Endothelial cell of umbilical vein (primary cell): ENCODE data around the gene WDR37. TPM values are rescaled to one million over a fixed set of nuclear protein-coding genes. Genes with fewer than 3 reads are reported as not detected.

ENCODE experiments used
- BruUV-seq: library from RNA; stranded (reverse); fragments of 400-500 nt; replicated peaks from 2 replicates; lab custom pipeline; 2021; lab: Mats Ljungman, UMichigan
- CTCF ChIA-PET: fragments of 300-600, 350-600 bp; sonication (Branson Sonifier 250); formaldehyde crosslinking; loops from one replicate; lab custom pipeline; 2021; ENCODE audit warnings: antibody characterized with exemption, inconsistent platforms; lab: Charles Lee
- POLR2A ChIA-PET: fragments of 300-600, 350-600 bp; sonication (Branson Sonifier 250); formaldehyde crosslinking; loops from one replicate; lab custom pipeline; 2021; ENCODE audit warnings: antibody characterized with exemption, inconsistent platforms; lab: Charles Lee
- DNase-seq: peaks from one replicate; pipeline ENCODE4 v3.0.0-alpha.2; 2011; ENCODE audit warnings: low read depth, low spot score
- FAIRE-seq: peaks from 2 replicates; lab custom pipeline; 2011; peaks lifted over from hg19 to GRCh38; lab: Jason Lieb, UNC
- H2AFZ ChIP-seq: 2 replicates; pipeline ENCODE4 v1.6.0; 2012; ENCODE audit warnings: low read depth, low read length, control low read depth, inconsistent platforms
- H3K27ac ChIP-seq: 2 replicates; pipeline ENCODE4 v1.5.1; 2011; ENCODE audit warnings: low read depth, mild to moderate bottlenecking, control low read depth, low read length, moderate library complexity; ENCODE audit not compliant: insufficient read depth
- H3K27me3 ChIP-seq, 2 experiments: 2 replicates each; pipeline versions ENCODE4 v1.6.0 to v1.6.1; 2011; ENCODE audit warnings: low read length in 2 of 2, mixed read lengths in 1 of 2; ENCODE audit not compliant: control insufficient read depth in 2 of 2, insufficient read depth in 2 of 2
- H3K36me3 ChIP-seq, 2 experiments: 2 replicates in 1 of 2; 3 replicates in 1 of 2; pipeline ENCODE4 v1.5.1; 2011; ENCODE audit warnings: low read length in 2 of 2, mild to moderate bottlenecking in 1 of 2, moderate library complexity in 1 of 2; ENCODE audit not compliant: control insufficient read depth in 2 of 2, insufficient read depth in 2 of 2; ENCODE audit errors: extremely low read depth in 1 of 2
- H3K4me1 ChIP-seq: 3 replicates; pipeline ENCODE4 v1.5.1; 2011; ENCODE audit warnings: mild to moderate bottlenecking, low read length; ENCODE audit not compliant: control insufficient read depth, insufficient read depth; ENCODE audit errors: extremely low read depth
- H3K4me2 ChIP-seq: 2 replicates; pipeline ENCODE4 v1.6.1; 2011; ENCODE audit warnings: low read length, control low read depth, mixed read lengths; ENCODE audit not compliant: insufficient read depth
- H3K4me3 ChIP-seq, 3 experiments: fragments of 200-600 bp in 1 of 3; sonication (generic), shearing (Covaris generic) in 1 of 3; replicated peaks in 1 of 3; 2 replicates each; pipeline ENCODE4 v1.5.1; 2011 to 2016; ENCODE audit warnings: control low read depth in 3 of 3, low read length in 3 of 3, mild to moderate bottlenecking in 2 of 3, inconsistent platforms in 1 of 3, low read depth in 1 of 3, moderate library complexity in 1 of 3; ENCODE audit not compliant: insufficient read depth in 1 of 3
- H3K79me2 ChIP-seq: 2 replicates; pipeline ENCODE4 v1.6.0; 2012; ENCODE audit warnings: low read length, inconsistent platforms; ENCODE audit not compliant: control insufficient read depth, insufficient read depth
- H3K9ac ChIP-seq: replicated peaks from 2 replicates; pipeline ENCODE3; 2011; ENCODE audit warnings: low read length, control low read depth; ENCODE audit not compliant: insufficient read depth; ENCODE audit errors: extremely low read depth
- H3K9me1 ChIP-seq: replicated peaks from 3 replicates; pipeline ENCODE4 v1.6.0; 2011; ENCODE audit warnings: mild to moderate bottlenecking, low read length; ENCODE audit not compliant: control insufficient read depth, insufficient read depth; ENCODE audit errors: extremely low read depth
- H3K9me3 ChIP-seq: replicated peaks from 2 replicates; pipeline ENCODE4 v1.5.1; 2012; ENCODE audit warnings: low read length, inconsistent platforms; ENCODE audit not compliant: control insufficient read depth, insufficient read depth
- H4K20me1 ChIP-seq: replicated peaks from 2 replicates; pipeline ENCODE3; 2011; ENCODE audit warnings: mild to moderate bottlenecking, low read length; ENCODE audit not compliant: control insufficient read depth, insufficient read depth; ENCODE audit errors: extremely low read depth
- EZH2 ChIP-seq: IDR thresholded peaks from 2 replicates; pipeline ENCODE4 v1.6.1; 2012; ENCODE audit warnings: borderline replicate concordance, low read depth, mild to moderate bottlenecking, moderate library complexity, low read length, inconsistent platforms; ENCODE audit not compliant: severe bottlenecking
- GATA2 ChIP-seq: IDR thresholded peaks from 2 replicates; pipeline ENCODE4 v1.7.0; 2011; ENCODE audit warnings: low read depth, mild to moderate bottlenecking, moderate library complexity, mixed read lengths, low read length; ENCODE audit not compliant: insufficient read length, insufficient read depth
- dilution Hi-C: fragments of 300-500 bp; cut with MboI; formaldehyde crosslinking; loops from one replicate; pipeline ENCODE4 v1.15.0; 2019; ENCODE audit warnings: low sequenced_read_pairs; ENCODE audit not compliant: extremely low pct_ligation_motif_present
- intact Hi-C: fragments of 100-400 bp; cut with micrococcal nuclease; formaldehyde crosslinking; loops from one replicate; pipeline ENCODE4 v1.10.0; 2022
- polyA plus RNA-seq, 4 experiments: library from polyadenylated mRNA; depleted of rRNA in 3 of 4; stranded (reverse) in 3 of 4; unstranded in 1 of 4; fragments of >200 nt; gene quantifications; 2 replicates each; pipeline versions ENCODE4 v1.2.1 to v1.2.3, GENCODE V29; 2011 to 2012; ENCODE audit warnings: missing spikeins in 1 of 4
- total RNA-seq: library from RNA; stranded (reverse); gene quantifications from 2 replicates; pipeline ENCODE4 v1.2.3, GENCODE V29; 2021
- TF ChIP-seq, protein P1 (sequence below), 2 donors: IDR thresholded peaks; 1 replicate in 1 of 2; 2 replicates in 1 of 2; pipeline ENCODE4 v1.5.1; 2011; ENCODE audit warnings: low read length in 2 of 2, mild to moderate bottlenecking in 2 of 2, moderate library complexity in 2 of 2, control low read depth in 1 of 2, inconsistent platforms in 1 of 2, low read depth in 1 of 2; ENCODE audit not compliant: insufficient read depth in 1 of 2; ENCODE audit errors: extremely low read depth in 1 of 2
- TF ChIP-seq, protein P2 (sequence below): IDR thresholded peaks from 2 replicates; pipeline ENCODE4 v1.6.1; 2011; ENCODE audit not compliant: insufficient read depth, insufficient read length

WDR37 gene
- total and polyA plus RNA-seq, 2 donors (not counting 3 experiments of a cell fraction or from before 2014, with no cell fraction given) = 21.7 to 25.5 TPM

DNA sequence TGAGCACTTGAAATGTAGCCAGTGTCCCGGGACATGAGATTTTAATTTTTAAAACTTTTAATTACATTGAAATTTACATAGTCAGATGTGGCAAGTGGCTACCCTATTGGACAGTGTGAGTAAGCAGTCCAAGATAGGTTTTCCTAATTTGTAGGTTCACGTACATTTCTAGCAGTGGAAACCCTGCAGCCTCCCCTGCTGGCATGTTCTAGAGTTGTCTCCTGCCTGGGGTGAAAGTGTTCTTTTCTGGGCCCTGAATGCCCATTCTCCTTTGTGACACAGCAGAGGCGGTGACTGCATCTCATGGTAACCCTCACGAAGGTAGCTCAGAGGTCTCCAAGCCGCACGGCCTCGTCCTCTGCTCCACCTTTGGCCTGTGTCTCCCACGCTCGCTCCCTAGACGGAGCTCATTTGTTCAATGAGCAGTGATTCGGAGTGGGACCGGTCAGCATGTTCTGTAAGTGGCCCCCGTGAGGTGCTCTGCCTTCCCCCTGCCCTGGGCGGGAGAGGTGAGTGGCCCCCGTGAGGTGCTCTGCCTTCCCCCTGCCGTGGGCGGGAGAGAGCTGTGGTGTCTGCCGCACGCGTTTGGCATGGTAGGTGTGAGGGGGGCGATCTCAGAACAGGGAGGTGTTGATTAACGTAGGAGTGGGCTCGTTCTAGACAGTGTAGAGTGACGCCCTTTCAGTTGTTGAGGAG lies 18.0 kb downstream of the WDR37 start:
- Histone ChIP-seq H3K4me2 (no peak overlapping the region), H3K4me3 (no peak overlapping the region), H2AFZ (no peak overlapping the region), H4K20me1 (no peaks in the 10 kb centered on the region), H3K36me3 (peaks cover 5% of the 10 kb centered on the region in 2 experiments), H3K79me2 (peaks cover 17% of the 10 kb centered on the region), H3K4me1 (no peaks in the 10 kb centered on the region), H3K27me3 (no peaks in the 10 kb centered on the region), H3K27ac (no peak overlapping the region), H3K9me3 (no peaks in the 10 kb centered on the region), H3K9me1 (no peaks in the 10 kb centered on the region), H3K9ac (no peak overlapping the region)
- TF ChIP-seq, protein P1, sequence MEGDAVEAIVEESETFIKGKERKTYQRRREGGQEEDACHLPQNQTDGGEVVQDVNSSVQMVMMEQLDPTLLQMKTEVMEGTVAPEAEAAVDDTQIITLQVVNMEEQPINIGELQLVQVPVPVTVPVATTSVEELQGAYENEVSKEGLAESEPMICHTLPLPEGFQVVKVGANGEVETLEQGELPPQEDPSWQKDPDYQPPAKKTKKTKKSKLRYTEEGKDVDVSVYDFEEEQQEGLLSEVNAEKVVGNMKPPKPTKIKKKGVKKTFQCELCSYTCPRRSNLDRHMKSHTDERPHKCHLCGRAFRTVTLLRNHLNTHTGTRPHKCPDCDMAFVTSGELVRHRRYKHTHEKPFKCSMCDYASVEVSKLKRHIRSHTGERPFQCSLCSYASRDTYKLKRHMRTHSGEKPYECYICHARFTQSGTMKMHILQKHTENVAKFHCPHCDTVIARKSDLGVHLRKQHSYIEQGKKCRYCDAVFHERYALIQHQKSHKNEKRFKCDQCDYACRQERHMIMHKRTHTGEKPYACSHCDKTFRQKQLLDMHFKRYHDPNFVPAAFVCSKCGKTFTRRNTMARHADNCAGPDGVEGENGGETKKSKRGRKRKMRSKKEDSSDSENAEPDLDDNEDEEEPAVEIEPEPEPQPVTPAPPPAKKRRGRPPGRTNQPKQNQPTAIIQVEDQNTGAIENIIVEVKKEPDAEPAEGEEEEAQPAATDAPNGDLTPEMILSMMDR (IDR thresholded peaks at IDR 0.05; ENCODE audit: extremely low read depth in 1 of 2, insufficient read depth in 1 of 2, low read depth in 1 of 2, low read length in 2 of 2) = peak; percentile 14 to 25
- no peak for TF ChIP-seq EZH2
- no TSS peak for BruUV-seq
- CTCF ChIA-PET = interaction anchor here (0.7 to 3.2 kb wide), 5 partner anchors 9 to 31 kb away, joined by 3 to 12 read pairs (median 5); partner anchors contain the start of genes IDI1 and WDR37
- intact Hi-C loops (loop anchor here (2.0 kb wide), 1 partner anchor 25 kb away; the partner anchor contains the start of gene IDI1), dilution Hi-C loops (no loop called here)
- FAIRE-seq (no peak), DNase-seq (no peak)
- POLR2A ChIA-PET = no interaction called here

DNA sequence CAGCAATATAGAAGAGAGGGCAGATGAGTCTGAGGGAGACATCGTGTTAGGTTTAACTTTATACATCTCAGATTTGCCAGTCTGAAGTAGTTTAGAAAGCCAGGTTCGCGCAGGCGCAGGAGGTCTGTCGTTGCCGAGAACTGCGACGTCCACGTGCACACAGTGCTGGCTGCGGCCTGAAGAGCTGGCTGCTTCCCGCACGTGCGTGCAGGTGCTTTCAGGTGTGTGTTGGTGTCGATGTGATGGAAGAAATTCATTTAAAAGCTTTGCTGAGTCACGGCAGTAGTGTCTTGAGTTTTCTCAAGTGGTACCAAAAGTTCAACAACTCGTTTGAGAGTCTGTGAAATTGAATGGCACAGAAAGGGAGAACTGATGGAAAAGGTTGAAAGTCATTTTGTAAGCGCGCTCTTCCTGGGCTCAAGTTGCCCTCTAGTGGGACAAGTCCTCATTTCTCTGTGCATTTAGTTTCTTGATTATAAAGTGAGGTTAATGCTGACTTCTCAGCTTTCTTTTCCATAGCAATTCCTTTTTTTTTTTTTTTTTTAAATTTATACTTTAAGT lies 18.6 kb downstream of the WDR37 start:
- TF ChIP-seq, protein P2, sequence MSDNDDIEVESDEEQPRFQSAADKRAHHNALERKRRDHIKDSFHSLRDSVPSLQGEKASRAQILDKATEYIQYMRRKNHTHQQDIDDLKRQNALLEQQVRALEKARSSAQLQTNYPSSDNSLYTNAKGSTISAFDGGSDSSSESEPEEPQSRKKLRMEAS = no peak
- TF ChIP-seq, protein P1 (IDR thresholded peaks at IDR 0.05; ENCODE audit: extremely low read depth in 1 of 2, insufficient read depth in 1 of 2, low read depth in 1 of 2, low read length in 2 of 2) = peak; percentile 10 to 28
- no peak for TF ChIP-seq GATA2
- POLR2A ChIA-PET = no interaction called here
- no peaks in the 10 kb centered on the region for H3K9me1 ChIP-seq
- H2AFZ ChIP-seq = no peak overlapping the region
- BruUV-seq = no TSS peak
- no peaks in the 10 kb centered on the region for H3K27me3 ChIP-seq
- H3K9ac ChIP-seq = no peak overlapping the region
- CTCF ChIA-PET = interaction anchor here (1.0 to 3.2 kb wide), 5 partner anchors 10 to 143 kb away, joined by 3 to 12 read pairs (median 5); partner anchors contain the start of genes IDI1, LARP4B and WDR37
- no peaks in the 10 kb centered on the region for H4K20me1 ChIP-seq
- intact Hi-C loops = loop anchor here (2.0 kb wide), 1 partner anchor 26 kb away; the partner anchor contains the start of gene IDI1
- H3K9me3 ChIP-seq = no peaks in the 10 kb centered on the region
- peaks cover 12% of the 10 kb centered on the region for H3K79me2 ChIP-seq
- H3K4me3 ChIP-seq = no peak overlapping the region
- no peak overlapping the region for H3K27ac ChIP-seq
- H3K4me1 ChIP-seq = no peaks in the 10 kb centered on the region
- dilution Hi-C loops = no loop called here
- FAIRE-seq = peak; percentile 50
- peaks cover 5 to 6% of the 10 kb centered on the region in 2 experiments for H3K36me3 ChIP-seq
- no peak for DNase-seq
- no peak overlapping the region for H3K4me2 ChIP-seq
